Germinal center (tissue), 1 donor: ENCODE data around the gene THUMPD3.

Source experiments
- DNase-seq: peaks from one replicate; pipeline ENCODE4 v3.0.0; 2012; ENCODE audit warnings: mixed read lengths, low spot score

Gene THUMPD3

DNA sequence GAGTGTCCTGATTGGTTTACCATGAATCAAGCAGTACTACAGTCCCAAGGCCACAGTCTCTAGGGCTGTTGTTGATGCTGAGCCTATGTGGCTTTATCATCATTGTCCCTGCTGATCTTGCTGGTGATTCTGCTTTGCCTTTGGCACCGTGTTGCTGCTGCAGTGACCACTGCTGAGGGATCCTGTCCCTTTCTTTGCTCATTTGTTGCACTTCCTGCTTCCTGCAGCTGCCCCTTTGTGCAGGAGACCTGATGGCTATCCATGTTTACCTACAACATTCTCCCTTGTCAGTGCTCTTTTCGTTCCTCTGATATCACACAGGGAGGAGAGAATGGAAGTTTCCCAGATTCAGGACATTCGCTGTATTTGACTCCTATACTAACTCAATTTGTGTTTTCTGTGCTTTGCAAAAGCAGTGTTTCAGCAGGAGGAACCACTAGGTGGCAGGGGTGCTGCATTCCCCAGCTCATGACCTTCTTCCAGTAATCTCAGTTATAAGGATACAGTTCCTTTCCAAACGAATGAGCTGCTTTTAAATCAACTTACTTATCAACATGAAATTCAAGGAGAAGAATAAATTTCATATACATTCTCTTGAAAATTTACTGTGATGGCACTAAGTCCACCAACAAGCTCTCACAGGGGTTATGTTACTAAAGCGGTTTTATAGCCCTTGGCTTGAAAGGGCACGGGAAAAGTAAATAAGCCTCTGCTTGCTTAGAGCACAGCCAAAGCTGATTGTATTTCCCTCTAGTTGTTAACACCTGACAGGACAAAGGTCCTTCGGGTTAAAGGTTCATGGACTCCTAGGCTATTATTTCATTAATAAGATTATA, 9.7 kb upstream of the THUMPD3 start:
- peak; percentile 58 for DNase-seq

DNA sequence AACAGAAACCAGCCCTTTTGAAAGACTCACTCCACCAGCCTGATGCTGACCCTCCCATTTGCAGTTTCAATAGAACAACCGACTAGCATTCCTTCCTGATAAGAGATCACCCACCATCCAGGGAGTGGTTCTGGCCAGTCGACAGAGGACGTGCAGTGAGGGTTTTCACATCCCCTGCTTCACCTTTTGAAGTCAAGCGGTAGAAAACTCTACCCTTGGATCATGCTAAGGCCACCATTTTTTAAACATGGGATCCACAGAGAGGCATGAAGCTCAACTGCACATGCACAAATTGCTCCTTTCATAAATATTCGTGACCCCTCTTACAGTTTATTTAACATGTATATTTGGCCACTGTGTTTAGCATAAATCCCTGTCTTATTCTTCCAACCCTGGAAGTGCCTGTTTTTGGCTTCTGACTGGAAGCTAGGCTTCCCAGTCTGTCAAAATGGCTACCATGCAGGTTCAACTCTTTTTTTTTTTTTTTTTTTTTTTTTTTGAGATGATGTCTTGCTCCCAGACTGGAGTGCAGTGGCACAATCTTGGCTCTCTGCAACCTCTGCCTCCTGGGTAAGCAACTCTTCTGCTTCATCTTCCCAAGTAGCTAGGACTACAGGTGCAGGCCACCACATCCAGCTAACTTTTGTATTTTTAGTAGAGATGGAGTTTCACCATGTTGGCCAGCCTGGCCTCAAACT, 1.0 kb upstream of the THUMPD3 start:
- DNase-seq = no peak

- DNase-seq = no peak
Measured at GRCh38 chr3:9369508-9369907, 6.7 kb downstream of the THUMPD3 start.

DNA sequence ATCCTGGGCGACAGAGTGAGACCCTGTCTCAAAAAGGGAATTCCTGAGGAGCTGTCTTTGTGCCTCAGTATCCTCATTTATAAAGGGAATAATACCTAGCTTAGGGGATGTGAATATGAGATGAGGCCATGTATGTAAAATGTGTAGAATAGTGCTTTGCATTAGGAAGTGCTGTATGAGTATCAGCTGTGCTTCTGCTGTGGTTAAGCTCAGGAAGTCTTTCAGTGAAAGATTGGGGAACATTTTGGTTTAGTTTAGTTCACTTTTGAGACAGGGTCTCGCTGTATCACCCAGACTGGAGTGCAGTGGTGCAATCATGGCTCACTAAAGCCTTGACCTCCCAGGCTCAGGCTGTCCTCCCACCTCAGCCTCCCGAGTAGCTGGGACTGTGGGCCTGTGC, 10.6 kb downstream of the THUMPD3 start:
- no peak for DNase-seq

DNA sequence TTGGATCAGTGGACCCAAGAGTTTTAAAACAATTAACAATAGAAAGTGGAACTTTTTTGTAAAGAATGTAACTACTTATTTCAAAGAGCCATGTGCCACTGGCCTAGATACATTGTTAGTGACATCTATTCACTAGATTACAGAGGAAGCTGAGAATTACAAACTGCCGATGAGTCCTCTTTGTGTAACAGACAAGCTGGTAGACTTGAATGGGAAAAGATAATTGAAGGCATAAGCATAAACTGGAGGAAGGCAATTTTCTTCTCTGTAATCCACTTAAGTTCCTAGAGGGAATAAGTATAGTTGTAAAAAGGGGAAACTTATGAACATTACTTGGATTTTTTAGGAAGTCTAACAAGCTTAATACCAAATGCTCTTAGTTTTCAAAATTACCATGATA, 15.1 kb downstream of the THUMPD3 start:
- DNase-seq = no peak

- DNase-seq = no peak
Measured at GRCh38 chr3:9379327-9379726, 16.5 kb downstream of the THUMPD3 start.

DNA sequence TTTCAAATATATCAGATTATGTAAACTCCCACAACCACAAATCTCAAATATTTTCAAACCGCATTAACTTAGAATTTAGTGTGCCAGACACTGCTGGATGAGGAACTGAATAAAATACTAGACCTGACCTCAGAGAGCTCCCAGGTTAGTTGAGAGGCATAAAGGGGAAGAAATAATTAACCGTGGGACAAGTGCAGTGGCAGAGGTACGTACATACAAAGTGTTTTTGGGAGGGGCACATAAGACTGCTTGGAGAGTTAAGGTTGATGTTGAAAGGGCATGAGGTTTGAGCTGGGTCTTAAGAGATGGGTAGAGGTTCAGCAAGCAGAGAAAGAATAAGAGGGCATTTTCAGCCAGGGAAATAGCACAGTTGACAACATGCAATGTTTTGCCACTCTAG, 17.2 kb downstream of the THUMPD3 start:
- no peak for DNase-seq

- DNase-seq = no peak
Measured at GRCh38 chr3:9384141-9384828, 21.4 kb downstream of the THUMPD3 start.

DNA sequence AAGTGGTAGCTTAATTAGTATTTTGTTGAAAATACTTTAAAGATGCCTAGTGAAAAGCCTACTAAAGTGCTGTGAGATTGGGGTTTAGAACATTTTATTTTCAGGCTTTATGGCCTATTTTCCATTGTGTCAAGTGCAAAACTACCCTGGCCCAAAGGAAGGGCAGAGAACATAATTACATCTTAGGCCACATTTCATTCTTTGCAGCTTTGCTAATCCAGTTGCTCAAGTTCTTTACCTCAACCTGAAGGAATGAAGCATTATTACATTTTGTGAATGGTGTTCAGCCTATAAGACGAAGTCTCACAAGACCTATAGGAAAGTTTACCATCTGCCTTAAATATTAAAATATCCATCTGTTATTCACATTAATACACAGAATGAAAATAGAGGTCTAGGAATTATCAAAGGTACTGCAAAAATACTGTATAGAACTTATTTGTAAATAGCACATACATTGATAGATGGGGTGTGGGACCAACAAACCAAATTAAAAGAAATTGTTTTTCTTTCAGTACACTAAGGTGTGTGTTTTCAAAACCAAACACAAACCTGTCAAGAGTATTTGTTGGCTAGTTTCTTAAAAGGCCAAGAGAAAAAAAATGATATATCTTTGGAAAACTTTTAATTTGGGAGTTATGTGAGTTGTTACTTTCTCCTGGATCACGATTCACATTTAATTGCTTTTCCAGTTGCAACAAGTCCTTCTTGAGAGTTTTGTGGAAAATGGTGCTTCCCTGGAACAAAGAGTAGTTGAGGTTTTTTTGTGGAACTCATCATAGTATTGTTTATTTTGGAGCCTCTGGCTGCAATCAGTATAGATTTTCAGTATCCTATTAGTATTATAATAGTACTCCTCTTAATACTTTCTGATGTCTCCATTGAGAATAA, 22.6 kb downstream of the THUMPD3 start:
- DNase-seq = no peak

DNA sequence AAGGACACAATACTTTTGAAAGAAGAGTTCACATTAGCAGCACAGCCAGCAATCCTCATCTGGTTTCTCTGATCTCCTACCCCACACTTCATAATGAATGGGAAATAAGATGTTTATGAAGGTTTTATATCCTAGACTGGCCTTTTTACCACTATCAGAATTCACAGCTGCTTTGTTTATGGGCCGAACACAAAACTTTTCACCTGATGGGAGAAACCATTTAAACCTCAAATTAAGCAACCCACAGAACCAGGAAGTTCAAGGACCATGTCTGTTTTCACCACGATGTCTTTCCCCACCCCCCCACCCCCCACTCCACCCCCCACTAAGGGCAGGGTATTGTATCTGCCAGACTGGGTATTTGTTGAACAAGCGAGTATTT, 23.2 kb downstream of the THUMPD3 start:
- no peak for DNase-seq

DNA sequence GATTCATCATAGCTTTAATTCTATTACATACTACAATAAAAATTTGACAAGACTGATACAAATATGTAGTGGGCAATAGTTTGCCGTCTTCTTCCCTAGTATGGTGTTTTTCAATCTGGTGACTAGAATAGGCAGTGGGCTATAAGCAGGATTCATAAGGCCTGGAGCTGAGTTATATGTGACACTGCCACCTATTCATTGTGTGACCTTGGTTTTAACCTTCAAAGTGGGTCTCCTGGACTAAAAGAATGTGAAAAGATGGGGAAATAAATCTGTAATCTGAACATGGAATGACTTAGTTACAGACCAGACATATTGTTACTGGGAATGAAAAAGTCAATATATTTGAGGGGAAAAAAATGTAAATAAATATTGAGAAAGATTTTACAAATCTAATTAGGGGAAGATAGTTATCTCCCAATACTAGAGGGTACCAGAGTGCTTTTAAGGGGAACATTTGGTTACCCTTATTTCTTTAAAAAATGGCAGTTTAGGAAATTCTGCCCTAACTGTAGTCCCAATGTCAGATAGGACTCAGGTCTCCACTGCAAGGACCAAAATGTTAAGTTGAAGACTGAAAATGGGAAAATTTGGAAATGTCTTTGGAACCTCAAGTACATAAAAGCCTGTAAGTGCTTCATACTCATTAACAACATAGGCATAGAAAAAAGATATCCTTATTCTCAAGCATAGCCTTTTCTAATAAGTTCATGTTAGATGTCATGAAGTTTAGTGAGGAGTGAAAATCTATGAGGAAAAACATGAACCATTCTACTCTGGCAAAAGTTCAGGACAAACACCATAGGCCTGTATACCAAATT, 23.9 kb downstream of the THUMPD3 start:
- DNase-seq = no peak

GRCh38 chr3:9387322-9387655, 24.4 kb downstream of the THUMPD3 start:
- no peak for DNase-seq

- DNase-seq = no peak
Measured at GRCh38 chr3:9388142-9388541, 25.3 kb downstream of the THUMPD3 start.

GRCh38 chr3:9388562-9389272, 25.9 kb downstream of the THUMPD3 start:
- DNase-seq = no peak

DNA sequence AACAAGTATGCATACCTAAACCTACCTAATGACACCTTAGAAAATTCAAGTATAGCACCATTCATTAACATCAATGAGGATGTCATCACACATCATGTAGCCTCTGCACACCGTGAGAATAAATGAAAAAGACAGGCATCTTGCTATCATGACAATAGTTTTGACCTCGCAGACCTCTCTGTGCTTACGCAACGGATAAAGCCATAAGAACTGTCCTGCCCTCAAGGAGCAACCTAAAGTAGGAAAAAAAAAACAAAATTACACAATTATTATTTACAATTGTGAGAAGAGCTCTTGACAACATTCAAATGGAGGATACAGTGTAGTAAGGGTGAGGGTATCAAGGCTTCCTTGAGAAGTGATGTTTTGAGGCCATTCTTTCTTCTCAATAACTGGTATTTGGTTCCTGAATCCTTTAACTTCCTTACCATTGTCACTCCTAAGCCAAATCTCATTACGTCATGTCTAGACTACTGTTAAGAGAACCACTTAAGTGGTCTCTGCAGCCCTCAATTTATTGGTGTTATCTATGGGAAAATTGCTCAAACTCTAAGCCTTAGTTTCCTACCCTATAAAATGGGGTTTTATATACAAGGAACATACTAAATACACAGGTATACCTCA, 27.5 kb downstream of the THUMPD3 start:
- DNase-seq = no peak

DNA sequence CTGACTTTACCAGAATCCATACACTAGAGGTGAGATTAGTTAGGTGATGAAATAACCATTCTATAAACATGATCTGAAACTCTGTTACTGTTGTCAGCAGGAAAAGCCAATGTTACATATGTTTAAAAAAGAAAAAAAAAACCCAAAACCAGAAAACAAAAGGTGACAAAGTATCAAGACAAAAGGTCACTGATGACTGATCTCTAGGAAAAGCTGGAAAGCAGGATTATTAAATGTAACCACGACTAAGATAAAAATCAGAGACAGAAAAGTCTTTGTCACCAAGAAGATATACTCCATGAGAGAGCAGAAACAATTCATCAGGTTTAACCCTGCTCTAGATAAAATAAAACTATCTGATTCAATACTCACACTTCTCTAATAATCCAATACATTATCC, 29.2 kb downstream of the THUMPD3 start:
- no peak for DNase-seq

GRCh38 chr3:9395570-9396300, 32.9 kb downstream of the THUMPD3 start:
- no peak for DNase-seq

GRCh38 chr3:9396301-9396631, 33.4 kb downstream of the THUMPD3 start:
- no peak for DNase-seq

GRCh38 chr3:9396632-9397331, 33.9 kb downstream of the THUMPD3 start:
- DNase-seq = peak; percentile 94
